HL-60/S4 treated with retinoic acid at 250 ng/mL for 4 days and 3 days (cell line): ENCODE measurements around the gene FBN3.

Experiments
- in situ Hi-C: fragments of 300-500 bp; cut with MboI; formaldehyde crosslinking; loops from 2 replicates; pipeline ENCODE4 v1.7.0; 2022; ENCODE audit warnings: low sequenced_read_pairs

Gene FBN3

GRCh38 chr19:8148410-8149260 is 757 bp downstream of the FBN3 start:
- in situ Hi-C loops = no loop called here

DNA sequence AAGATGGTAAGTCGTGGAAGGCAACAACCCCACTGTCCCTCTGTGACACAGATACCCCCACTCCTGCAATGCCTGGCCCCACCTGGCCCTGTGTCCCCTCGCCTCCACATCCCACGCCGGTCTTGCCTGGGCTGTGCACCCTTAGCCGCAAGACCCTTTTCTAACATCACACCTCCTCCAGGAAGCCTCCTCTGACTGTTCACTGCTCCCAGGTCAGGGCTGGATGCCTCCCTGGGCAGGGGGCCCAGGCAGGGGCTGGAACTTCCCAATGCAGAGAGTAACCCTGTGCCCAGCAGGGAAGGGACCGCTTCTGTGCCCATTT is 1.3 kb downstream of the FBN3 start:
- in situ Hi-C loops = no loop called here

GRCh38 chr19:8147582-8147978 is 1.8 kb downstream of the FBN3 start:
- in situ Hi-C loops = no loop called here

- in situ Hi-C loops = no loop called here
Measured at GRCh38 chr19:8146877-8147581, 2.4 kb downstream of the FBN3 start.

DNA sequence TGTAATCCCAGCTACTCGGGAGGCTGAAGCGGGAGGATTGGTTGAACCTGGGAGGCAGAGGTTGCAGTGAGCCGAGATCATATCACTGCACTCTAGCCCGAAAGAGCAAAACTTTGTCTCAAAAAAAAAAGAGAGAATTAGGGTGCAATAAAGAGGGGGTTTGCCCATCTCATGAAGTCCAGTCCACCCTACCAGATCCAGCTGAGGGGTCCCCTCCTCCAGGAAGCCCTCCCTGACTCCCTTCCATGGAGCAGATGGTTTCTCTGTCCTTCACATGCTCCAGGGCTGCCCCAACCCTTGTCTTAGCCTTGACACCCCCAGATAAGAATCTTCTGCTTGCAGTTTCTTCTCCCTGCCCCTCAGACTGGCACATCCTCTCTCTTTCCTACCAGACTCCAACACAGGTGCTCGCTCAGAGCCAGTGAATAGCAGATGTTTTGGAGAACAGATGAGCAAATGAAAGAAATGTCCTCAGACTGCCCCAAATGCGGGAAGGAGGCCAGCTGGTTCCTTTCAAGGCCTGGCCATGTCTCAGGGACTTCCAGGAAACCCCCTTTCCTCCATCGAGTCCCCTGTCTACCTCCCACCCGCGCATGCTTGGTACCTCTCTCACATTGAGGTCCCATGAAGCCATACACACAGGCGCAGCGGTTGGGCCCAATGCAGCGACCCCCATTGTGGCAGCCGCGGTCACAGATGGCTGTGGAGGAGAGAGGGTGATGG is 5.0 kb downstream of the FBN3 start:
- in situ Hi-C loops = no loop called here

DNA sequence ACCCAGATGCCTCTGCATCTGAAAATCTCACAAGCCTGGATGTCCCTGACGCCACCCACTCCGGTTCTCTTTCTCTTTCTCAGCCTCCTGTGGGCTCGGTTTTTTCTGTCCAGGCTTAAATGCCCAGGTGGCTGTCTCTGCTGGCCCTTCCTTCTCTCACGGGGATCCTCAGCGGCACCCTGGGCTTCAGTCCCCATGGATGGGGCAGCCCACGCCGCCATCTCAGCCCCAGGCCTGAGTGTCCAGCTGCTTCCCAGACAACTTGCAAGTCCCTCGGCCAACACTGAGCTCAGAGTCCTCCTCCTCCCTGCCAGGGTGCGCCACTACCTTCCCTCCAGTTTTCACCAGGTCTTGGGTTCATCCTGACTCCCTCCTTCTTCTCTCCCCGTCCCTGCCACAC is 6.4 kb downstream of the FBN3 start:
- in situ Hi-C loops = no loop called here

GRCh38 chr19:8142513-8142900 is 6.9 kb downstream of the FBN3 start:
- in situ Hi-C loops = no loop called here

DNA sequence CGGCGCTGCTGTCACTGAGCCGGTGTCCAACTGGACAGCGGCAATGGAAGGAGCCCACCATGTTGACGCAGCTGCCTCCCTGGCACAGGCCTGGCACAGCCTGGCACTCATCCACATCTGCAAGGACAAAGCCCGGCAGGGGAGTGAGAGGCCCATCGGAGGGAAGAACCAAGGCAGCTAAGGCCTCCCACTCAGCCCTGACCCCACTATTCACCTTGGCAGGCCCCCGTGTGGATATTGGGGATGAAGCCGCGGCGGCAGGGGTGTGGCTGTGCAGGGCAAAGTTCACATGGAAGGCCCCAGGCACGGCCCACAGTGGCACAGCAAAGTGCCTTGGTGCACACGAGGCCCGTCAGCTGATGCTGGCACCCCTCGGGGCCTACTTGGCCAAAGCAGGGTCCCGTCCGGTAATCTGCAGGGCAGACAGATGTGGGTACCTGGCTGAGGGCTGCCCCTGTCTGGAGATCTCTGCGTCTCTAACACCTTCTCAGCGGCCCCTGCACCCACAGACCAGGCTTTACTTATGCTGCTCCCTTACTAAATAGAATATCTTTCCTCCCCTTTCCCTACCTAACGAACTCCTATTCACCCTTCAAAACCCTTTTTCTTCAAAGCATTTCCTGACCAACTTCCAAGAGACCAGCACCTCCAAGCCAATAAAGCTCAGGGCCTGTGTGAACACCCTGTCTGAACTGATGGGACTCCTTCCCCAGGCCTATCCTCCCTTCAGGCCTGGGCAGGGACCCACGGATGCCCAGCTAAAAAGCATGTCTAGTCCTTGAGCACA is 7.5 kb downstream of the FBN3 start:
- in situ Hi-C loops = no loop called here

DNA sequence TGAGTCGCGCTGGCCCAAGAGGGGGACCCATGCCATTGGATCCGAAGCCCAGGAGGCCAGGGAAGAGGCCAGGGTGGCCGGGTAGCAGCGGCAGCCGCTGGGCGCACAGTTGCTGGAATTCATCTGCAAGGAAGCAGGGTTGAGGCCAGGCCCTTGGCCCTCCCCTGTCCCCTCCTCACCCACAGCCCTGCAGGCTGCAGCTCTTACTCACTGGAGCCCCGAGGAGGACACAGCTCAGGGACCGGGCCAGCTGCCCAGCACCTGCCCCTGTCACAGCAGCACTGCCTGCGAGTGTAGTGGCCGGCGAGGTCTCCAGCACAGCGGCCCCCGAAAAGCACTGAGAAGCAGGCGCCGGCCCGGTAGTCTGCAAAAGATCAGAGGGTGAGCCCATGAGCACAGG is 11.2 kb downstream of the FBN3 start:
- in situ Hi-C loops = no loop called here

DNA sequence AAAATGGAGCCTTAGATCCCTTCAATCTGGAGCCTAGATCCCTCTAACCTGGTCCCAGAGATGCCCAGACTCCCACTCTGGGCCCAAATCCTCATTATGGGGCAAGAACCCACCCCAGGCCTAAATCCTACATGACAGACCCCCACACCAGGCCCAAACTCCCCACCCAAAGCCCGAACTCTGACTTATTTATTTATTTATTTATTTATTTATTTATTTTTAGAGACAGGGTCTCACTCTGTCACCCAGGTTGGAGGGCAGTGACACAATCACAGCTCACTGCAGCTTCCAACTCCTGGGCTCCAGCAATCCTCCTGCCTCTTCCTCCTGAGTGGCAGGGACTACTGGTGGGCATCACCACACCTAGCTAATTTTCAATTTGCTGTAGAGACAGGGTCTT is 12.0 kb downstream of the FBN3 start:
- in situ Hi-C loops = no loop called here

GRCh38 chr19:8135946-8136618 is 13.3 kb downstream of the FBN3 start:
- in situ Hi-C loops = no loop called here

DNA sequence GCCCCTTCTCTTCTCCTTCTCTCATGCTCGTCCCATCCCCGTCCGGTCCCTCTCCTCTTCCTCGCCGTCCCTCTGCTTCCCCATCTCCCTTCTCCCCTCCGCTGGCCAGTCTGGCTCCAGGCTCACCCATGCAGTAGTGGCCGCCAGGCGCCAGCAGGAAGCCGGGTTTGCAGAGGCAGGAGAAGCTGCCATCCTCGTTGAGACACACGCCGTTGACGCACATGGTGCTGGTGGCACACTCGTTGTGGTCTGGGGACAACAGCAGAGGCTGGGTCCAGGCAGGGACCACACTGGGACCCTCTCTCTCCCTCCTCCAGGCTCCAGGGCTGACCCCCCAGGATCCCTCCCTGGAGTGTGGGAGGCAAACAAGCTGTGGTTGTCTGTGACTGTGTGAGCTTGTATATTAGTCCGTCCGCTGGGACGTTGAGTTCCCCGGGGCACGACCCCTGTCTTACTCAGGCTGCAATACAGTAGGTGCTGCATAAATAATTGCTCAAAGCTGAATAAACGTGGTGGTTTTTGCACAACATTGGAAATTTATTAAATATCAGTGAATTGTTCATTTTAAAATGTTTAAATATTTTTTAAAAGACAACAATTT is 16.4 kb downstream of the FBN3 start:
- in situ Hi-C loops = no loop called here

DNA sequence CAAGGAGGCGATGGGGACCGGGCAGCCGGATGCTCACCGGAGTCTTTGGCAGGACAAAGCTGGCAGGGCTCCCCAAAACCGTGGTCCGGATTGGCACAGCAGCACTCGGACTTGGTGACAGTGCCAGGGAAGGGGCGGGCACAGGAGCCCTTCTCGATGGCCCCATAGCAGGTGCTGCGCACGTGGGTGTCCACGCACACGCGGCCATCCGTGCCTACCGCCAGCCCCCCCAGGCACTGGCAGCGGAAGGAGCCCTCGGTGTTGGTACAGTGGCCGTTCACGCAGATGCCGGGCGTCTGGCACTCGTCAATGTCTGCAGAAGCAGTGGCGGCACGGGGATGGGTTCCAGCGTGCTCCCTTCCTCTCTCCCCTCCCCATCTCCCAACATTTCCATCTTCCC is 17.9 kb downstream of the FBN3 start:
- in situ Hi-C loops = no loop called here

- in situ Hi-C loops = no loop called here
Measured at GRCh38 chr19:8129061-8129618, 20.3 kb downstream of the FBN3 start.

- in situ Hi-C loops = no loop called here
Measured at GRCh38 chr19:8128551-8128950, 20.8 kb downstream of the FBN3 start.

DNA sequence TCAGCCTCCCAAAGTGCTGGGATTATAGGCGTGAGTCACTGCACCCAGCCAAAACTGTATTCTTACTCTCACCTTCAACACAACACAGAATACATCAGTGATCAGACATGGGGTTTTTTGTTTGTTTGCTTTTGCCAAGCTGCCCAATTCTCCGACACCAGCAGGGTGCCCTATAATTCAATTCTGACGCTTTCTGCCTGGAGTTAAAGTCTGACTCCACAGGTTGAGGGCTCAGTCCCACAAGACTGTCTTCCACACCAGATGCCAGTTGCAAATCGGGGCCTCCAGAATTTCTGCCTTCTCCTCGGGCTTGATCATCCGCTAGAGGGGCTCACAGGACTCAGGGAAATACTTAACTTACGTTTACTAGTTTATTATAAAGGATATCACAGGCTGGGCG is 22.1 kb downstream of the FBN3 start:
- in situ Hi-C loops = no loop called here

DNA sequence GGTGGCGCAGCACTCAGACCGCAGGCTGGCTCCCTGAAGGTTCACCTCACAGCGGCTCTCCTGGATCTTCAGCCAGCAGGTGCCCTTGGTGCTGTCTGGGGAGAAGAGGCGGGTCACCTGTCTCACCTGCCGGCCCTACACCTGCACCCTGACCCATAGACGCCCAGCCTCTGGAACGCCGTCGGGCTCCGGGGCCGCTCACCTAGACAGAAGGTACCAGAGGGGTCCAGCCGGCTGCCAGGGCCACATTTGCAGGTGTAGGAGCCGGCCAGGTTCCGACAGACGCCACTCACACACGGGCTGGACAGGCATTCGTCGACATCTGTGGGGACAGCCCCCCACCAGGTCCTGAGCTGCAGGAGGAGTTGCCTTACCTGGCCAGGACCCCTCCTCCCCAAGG is 22.9 kb downstream of the FBN3 start:
- in situ Hi-C loops = no loop called here

GRCh38 chr19:8126008-8126407 is 23.4 kb downstream of the FBN3 start:
- in situ Hi-C loops = no loop called here

GRCh38 chr19:8123683-8124082 is 25.7 kb downstream of the FBN3 start:
- in situ Hi-C loops = no loop called here
